ENCODE measurements around the gene PRDM2. TPM values are rescaled to one million over a fixed set of nuclear protein-coding genes. Genes with fewer than 3 reads are reported as not detected.

PRDM2 gene
- total and polyA plus RNA-seq, 11 donors = 16.1 to 52.7 (median 36.3) TPM

DNA sequence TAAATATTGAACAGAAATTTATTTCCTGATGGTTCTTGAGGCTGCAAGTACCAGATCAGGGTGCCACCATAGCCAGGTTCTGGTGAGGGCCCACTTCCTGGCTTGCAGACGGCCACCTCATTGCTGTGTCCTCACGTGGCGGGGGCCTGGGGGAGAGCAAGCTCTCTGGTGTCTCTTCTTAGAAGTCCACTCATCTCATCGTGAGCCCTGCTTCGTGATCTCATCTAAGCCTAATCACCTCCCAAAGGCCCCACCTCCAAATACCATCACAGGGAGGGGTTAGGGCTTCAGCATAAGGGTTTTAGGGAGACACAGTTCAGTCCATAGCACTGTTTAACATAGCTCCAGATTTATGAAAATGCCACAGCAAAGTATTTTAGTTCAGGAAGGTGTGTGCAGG, 119.7 kb downstream of the PRDM2 start:
- H3K9me3 ChIP-seq = no peaks in the 10 kb centered on the region
- ATAC-seq = no peak
- WGBS, 4 donors = 76 to 82% (median 78%) methylated on average over 5 of the region's 5 CpGs
- H3K4me1 ChIP-seq = no peaks in the 10 kb centered on the region
- TF ChIP-seq POLR2A (IDR thresholded peaks at IDR 0.05) = no peak
- TF ChIP-seq, protein P1, sequence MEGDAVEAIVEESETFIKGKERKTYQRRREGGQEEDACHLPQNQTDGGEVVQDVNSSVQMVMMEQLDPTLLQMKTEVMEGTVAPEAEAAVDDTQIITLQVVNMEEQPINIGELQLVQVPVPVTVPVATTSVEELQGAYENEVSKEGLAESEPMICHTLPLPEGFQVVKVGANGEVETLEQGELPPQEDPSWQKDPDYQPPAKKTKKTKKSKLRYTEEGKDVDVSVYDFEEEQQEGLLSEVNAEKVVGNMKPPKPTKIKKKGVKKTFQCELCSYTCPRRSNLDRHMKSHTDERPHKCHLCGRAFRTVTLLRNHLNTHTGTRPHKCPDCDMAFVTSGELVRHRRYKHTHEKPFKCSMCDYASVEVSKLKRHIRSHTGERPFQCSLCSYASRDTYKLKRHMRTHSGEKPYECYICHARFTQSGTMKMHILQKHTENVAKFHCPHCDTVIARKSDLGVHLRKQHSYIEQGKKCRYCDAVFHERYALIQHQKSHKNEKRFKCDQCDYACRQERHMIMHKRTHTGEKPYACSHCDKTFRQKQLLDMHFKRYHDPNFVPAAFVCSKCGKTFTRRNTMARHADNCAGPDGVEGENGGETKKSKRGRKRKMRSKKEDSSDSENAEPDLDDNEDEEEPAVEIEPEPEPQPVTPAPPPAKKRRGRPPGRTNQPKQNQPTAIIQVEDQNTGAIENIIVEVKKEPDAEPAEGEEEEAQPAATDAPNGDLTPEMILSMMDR (IDR thresholded peaks at IDR 0.05) = no peak
- H3K4me3 ChIP-seq = no peak overlapping the region
- intact Hi-C loops (cut with DNase I) = loop anchor here in 5 of 10 donors (5.0 to 10.0 kb wide), 3 partner anchors 135 to 155 kb away; no protein-coding TSS in a partner anchor
- peaks cover 0 to 33% (median 22%) of the 10 kb centered on the region in 9 donors for H3K36me3 ChIP-seq
- peak in 1 of 5 donors; percentile 15 for DNase-seq
- H3K27ac ChIP-seq = no peak overlapping the region
- no peaks in the 10 kb centered on the region for H3K27me3 ChIP-seq

DNA sequence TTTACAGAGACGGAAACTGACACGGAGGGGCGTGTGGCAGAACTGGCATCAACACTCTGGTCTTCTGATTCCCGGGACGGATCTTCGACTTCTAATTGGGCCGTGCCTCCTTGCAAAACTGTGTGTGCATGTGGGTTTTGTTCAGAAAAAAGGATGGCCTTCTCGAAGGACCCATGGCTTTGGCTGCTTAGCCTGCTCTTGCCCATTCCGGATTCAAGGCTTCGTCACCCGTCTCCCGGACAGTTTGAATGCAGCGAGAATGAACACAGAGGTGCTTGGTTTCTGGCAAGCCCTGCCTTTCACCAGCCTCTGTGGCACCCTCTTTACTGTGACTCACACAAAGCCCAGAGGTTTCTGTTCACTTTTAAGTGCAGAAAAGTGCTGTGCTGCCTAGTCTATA, 120.1 kb downstream of the PRDM2 start:
- no peaks in the 10 kb centered on the region for H3K9me3 ChIP-seq
- intact Hi-C loops (cut with DNase I) = loop anchor here in 2 of 10 donors (10.0 kb wide), 1 partner anchor 155 kb away; no protein-coding TSS in a partner anchor
- no peak overlapping the region for H3K27ac ChIP-seq
- H3K4me3 ChIP-seq = no peak overlapping the region
- ATAC-seq (no peak), DNase-seq (no peak)
- no peaks in the 10 kb centered on the region for H3K27me3 ChIP-seq
- TF ChIP-seq, protein P1 (IDR thresholded peaks at IDR 0.05) = no peak
- TF ChIP-seq POLR2A (IDR thresholded peaks at IDR 0.05) = no peak
- peaks cover 0 to 33% (median 22%) of the 10 kb centered on the region in 9 donors for H3K36me3 ChIP-seq
- 89 to 96% (median 95%) methylated on average over 13 of the region's 13 CpGs for WGBS, 4 donors
- no peaks in the 10 kb centered on the region for H3K4me1 ChIP-seq

DNA sequence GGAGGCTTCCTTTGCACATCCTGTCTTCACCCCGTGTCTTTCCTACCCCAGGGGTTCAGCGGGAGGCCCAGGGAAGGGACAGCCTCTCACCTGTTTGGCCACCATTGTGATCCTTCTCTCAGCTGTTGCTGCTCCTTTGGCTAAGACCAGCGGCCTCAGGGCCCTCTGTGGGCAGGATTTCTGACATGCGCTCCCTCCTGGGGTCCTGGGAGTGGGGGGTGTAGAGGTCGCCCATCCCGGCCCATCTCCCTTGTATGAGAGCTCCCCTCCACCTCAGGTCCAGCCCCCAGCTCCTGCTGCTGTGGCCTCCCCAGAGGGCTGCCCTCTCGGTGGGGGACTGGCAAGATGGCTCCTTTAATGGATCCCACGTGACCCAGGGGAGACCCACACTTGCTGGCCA, 120.5 kb downstream of the PRDM2 start:
- WGBS, 4 donors = 86 to 95% (median 89%) methylated on average over 8 of the region's 8 CpGs
- H3K36me3 ChIP-seq = peaks cover 0 to 33% (median 22%) of the 10 kb centered on the region in 9 donors
- no peak overlapping the region for H3K27ac ChIP-seq
- intact Hi-C loops (cut with DNase I) = loop anchor here in 2 of 10 donors (10.0 kb wide), 1 partner anchor 156 kb away; no protein-coding TSS in a partner anchor
- DNase-seq (peak in 1 of 5 donors; percentile 38), ATAC-seq (no peak)
- no peaks in the 10 kb centered on the region for H3K4me1 ChIP-seq
- TF ChIP-seq, protein P1 (IDR thresholded peaks at IDR 0.05) = no peak
- no peak for TF ChIP-seq POLR2A (IDR thresholded peaks at IDR 0.05)
- H3K9me3 ChIP-seq = no peaks in the 10 kb centered on the region
- H3K27me3 ChIP-seq = no peaks in the 10 kb centered on the region
- no peak overlapping the region for H3K4me3 ChIP-seq

DNA sequence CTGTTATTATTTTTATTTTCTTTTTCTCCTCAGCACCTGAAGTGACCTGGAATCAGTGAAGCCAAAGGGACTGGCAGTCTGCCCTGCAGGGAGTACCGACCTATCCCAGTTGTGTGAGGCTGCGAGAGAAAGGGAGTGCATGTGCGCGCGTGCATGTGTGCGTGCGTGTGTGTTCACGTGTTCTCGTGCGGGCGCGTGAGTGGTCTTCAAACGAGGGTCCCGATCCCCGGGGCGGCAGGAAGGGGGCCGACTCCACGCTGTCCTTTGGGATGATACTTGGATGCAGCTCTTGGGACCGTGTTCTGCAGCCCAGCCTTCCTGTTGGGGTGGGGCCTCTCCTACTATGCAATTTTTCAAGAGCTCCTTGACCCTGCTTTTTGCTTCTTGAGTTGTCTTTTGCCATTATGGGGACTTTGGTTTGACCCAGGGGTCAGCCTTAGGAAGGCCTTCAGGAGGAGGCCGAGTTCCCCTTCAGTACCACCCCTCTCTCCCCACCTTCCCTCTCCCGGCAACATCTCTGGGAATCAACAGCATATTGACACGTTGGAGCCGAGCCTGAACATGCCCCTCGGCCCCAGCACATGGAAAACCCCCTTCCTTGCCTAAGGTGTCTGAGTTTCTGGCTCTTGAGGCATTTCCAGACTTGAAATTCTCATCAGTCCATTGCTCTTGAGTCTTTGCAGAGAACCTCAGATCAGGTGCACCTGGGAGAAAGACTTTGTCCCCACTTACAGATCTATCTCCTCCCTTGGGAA, 123.3 kb downstream of the PRDM2 start:
- no peak for ATAC-seq
- Histone ChIP-seq H3K27ac (no peak overlapping the region), H3K27me3 (no peaks in the 10 kb centered on the region), H3K36me3 (peaks cover 0 to 28% (median 18%) of the 10 kb centered on the region in 9 donors), H3K4me3 (no peak overlapping the region), H3K4me1 (no peaks in the 10 kb centered on the region), H3K9me3 (no peaks in the 10 kb centered on the region)
- no peak for DNase-seq
- intact Hi-C loops (cut with DNase I) = loop anchor here in 2 of 10 donors (10.0 kb wide), 1 partner anchor 159 kb away; no protein-coding TSS in a partner anchor
- TF ChIP-seq POLR2A (IDR thresholded peaks at IDR 0.05) = no peak
- TF ChIP-seq, protein P1 (IDR thresholded peaks at IDR 0.05) = no peak
- WGBS, 4 donors = 93 to 96% (median 95%) methylated on average over 24 of the region's 24 CpGs

Measured in heart left ventricle (tissue), 16 donors.